Kidney (tissue), 14 donors: ENCODE results near the gene JAK1. TPM values are rescaled to one million over a fixed set of nuclear protein-coding genes. Genes with fewer than 3 reads are reported as not detected.

ENCODE experiments used
- DNase-seq, 5 donors: peaks; one replicate each; pipeline ENCODE4 v3.0.0-alpha.2; 2013 to 2020
- FAIRE-seq: peaks from 2 replicates; lab custom pipeline; 2012; peaks lifted over from hg19 to GRCh38; lab: Jason Lieb, UNC
- H3K27ac ChIP-seq, 2 donors: one replicate each; pipeline ENCODE4 v1.7.0; 2013; ENCODE audit warnings: low read depth in 2 of 2, low read length in 2 of 2, inconsistent platforms in 1 of 2
- H3K27me3 ChIP-seq: one replicate; pipeline ENCODE4 v1.7.1; 2013; ENCODE audit warnings: low read length, inconsistent platforms; ENCODE audit not compliant: control insufficient read depth, insufficient read depth
- H3K36me3 ChIP-seq, 3 donors: one replicate each; pipeline versions ENCODE4 v1.7.0 to v1.7.1; 2013; ENCODE audit warnings: low read length in 3 of 3, control low read depth in 1 of 3, inconsistent platforms in 1 of 3; ENCODE audit not compliant: insufficient read depth in 3 of 3, control insufficient read depth in 2 of 3
- H3K4me1 ChIP-seq, 3 donors: one replicate each; pipeline versions ENCODE4 v1.7.0 to v1.7.1; 2013; ENCODE audit warnings: low read length in 3 of 3, inconsistent platforms in 1 of 3, low read depth in 1 of 3; ENCODE audit not compliant: control insufficient read depth in 2 of 3, insufficient read depth in 2 of 3
- H3K4me3 ChIP-seq, 3 donors: one replicate each; pipeline versions ENCODE4 v1.7.0 to v1.8.1; 2013; ENCODE audit warnings: low read length in 3 of 3, control low read depth in 1 of 3, inconsistent platforms in 1 of 3
- H3K9ac ChIP-seq, 3 donors: one replicate each; pipeline versions ENCODE4 v1.7.0 to v1.7.1; 2013; ENCODE audit warnings: low read length in 3 of 3, control low read depth in 1 of 3, inconsistent platforms in 1 of 3
- H3K9me3 ChIP-seq, 3 donors: one replicate each; pipeline versions ENCODE4 v1.7.0 to v1.7.1; 2013; ENCODE audit warnings: low read length in 3 of 3, control low read depth in 1 of 3, inconsistent platforms in 1 of 3; ENCODE audit not compliant: control insufficient read depth in 2 of 3, insufficient read depth in 1 of 3
- CTCF ChIP-seq: IDR thresholded peaks from 3 replicates; pipeline ENCODE4 v1.5.1; 2012; ENCODE audit warnings: mild to moderate bottlenecking, moderate library complexity, borderline replicate concordance; ENCODE audit not compliant: insufficient read depth; ENCODE audit errors: extremely low read depth
- intact Hi-C: fragments of 100-400 bp; cut with DNase I; formaldehyde crosslinking; loops from one replicate; pipeline ENCODE4 v1.11.1; 2022
- polyA plus RNA-seq: library from polyadenylated mRNA; stranded (reverse); fragments of 350-450 nt; fragmentation: Illumina TruSeq; extraction: RNeasy Lipid Tissue Mini Kit (QIAGEN cat#74804); gene quantifications from one replicate; pipeline ENCODE4 v1.2.3, GENCODE V29; 2014; ENCODE audit warnings: low read depth, low replicate concordance; ENCODE audit not compliant: insufficient read depth
- total RNA-seq: library from RNA; stranded (reverse); fragmentation: NEBNext Ultra II Directional; extraction: Animal tissue kit (Norgen Biotek cat#: 25700); gene quantifications from one replicate; pipeline ENCODE4 v1.2.1, GENCODE V29; 2021
- donor health status: control.
- donor health status: control.
- donor health status: control.
- donor health status: control.
- donor health status: control.
- donor health status: DM: yes; HTN: yes; CAD: no.
- donor health status: Normal renal cell carcinoma (clear cell type).

The JAK1 gene
- total and polyA plus RNA-seq, 2 donors from 2014 or later, result 33.6 to 173 TPM

DNA sequence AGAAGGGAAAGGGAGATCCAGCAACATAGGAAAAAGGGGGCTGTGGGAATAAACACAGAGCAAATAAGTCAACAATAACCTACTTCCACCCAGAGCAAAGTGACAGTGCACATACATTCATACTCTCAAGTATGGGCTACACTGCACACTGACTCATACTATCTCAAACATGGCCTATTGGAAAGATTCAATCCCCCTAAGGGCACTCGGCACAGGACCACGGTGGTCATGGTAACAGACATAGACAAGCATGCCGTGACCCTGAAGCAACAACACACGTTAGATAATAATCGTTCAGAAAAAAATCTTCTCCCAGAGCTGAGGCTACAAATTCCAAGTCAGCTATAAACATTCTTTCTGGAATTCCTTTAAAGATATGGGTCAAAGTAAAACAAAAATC, 16.8 kb upstream of the JAK1 start:
- no peak overlapping the region for H3K27ac ChIP-seq
- no peaks in the 10 kb centered on the region for H3K9me3 ChIP-seq
- peak in 1 of 5 donors; percentile 27 for DNase-seq
- no peak overlapping the region for H3K4me3 ChIP-seq
- intact Hi-C loops, result no loop called here
- FAIRE-seq, result no peak
- no peak for TF ChIP-seq CTCF
- no peak overlapping the region for H3K9ac ChIP-seq
- no peaks in the 10 kb centered on the region for H3K27me3 ChIP-seq
- H3K36me3 ChIP-seq, result peaks cover 0 to 2% (median 0%) of the 10 kb centered on the region in 3 donors
- H3K4me1 ChIP-seq, result peaks cover 2 to 10% (median 7%) of the 10 kb centered on the region in 3 donors

DNA sequence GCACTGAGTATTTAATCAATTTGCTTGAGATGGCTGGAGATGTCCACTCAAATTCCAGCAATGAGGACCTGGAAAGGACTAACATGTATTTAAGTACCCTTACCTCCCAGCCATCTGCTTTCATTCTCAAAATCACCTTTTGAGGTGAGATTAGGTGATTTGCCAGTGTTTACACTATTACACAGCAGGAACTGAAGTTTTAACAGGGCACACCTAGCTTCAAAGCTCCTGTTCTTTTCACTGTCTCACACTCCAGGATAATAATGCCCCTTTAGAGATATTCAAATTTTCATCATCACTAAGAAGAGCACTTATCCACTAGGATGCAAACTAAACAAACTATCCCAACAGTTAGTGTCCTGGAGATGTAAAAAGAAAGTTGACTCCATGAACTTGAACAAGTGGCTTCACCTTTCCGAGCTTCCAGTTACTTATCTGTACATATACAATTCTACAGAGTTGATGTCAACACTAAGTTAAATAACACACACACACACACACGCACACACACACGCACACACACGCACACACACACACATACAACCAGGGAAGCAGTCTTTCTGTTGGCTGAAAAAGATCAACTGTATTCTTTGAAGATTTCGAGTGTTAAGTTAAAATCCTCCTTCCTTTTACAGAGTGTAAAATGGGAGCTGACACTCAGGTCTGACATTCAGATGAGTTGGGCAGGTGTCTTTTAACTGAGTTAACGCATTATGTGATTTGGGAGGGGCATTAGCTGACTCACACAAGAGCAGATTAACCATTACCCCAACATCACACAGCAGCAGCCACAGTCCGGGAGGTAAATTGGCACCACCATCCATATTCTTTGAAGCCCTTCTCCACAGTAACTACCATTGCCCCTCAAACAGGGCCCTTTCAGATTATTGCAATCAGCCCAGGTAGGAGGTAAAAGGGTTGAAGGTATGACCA, 15.5 kb upstream of the JAK1 start:
- Histone ChIP-seq H3K9ac (no peak overlapping the region), H3K27me3 (no peaks in the 10 kb centered on the region), H3K4me3 (no peak overlapping the region), H3K27ac (no peak overlapping the region), H3K9me3 (no peaks in the 10 kb centered on the region), H3K4me1 (peaks cover 0 to 10% (median 2%) of the 10 kb centered on the region in 3 donors), H3K36me3 (no peaks in the 10 kb centered on the region)
- TF ChIP-seq CTCF, result no peak
- intact Hi-C loops, result no loop called here
- FAIRE-seq (no peak), DNase-seq (peak in 1 of 5 donors; percentile 44)

- H3K9me3 ChIP-seq, result no peaks in the 10 kb centered on the region
- intact Hi-C loops, result no loop called here
- peaks cover 0 to 10% (median 2%) of the 10 kb centered on the region in 3 donors for H3K4me1 ChIP-seq
- DNase-seq (no peak), FAIRE-seq (no peak)
- TF ChIP-seq CTCF, result no peak
- no peaks in the 10 kb centered on the region for H3K27me3 ChIP-seq
- H3K27ac ChIP-seq, result no peak overlapping the region
- no peak overlapping the region for H3K9ac ChIP-seq
- no peak overlapping the region for H3K4me3 ChIP-seq
- H3K36me3 ChIP-seq, result no peaks in the 10 kb centered on the region
Measured at GRCh38 chr1:64980745-64981600, 14.6 kb upstream of the JAK1 start.
